Activated CD8-positive, alpha-beta T cell treated with anti-CD3 and anti-CD28 coated beads, Interleukin-2, amount 10 ng/mL, durations not matched to agents 7 days and 5 days (primary cell): ENCODE results near the gene TEKT5. TPM values are rescaled to one million over a fixed set of nuclear protein-coding genes. Genes with fewer than 3 reads are reported as not detected.

Experiments
- ATAC-seq: fragments of 150-1000 bp; cut with Tn5 transposase; one replicate; pipeline ENCODE4 v1.10.0; 2021; ENCODE audit warnings: moderate library complexity
- CTCF ChIA-PET: fragments of 350-600 bp; sonication (Branson Sonifier 250); formaldehyde crosslinking; loops from one replicate; lab custom pipeline; 2021; ENCODE audit warnings: antibody characterized with exemption; lab: Charles Lee
- POLR2A ChIA-PET: fragments of 350-600 bp; sonication (Branson Sonifier 250); formaldehyde crosslinking; loops from one replicate; lab custom pipeline; 2021; ENCODE audit warnings: antibody characterized with exemption; lab: Charles Lee
- DNase-seq: peaks from one replicate; pipeline ENCODE4 v3.0.0-alpha.2; 2020
- H3K27ac Mint-ChIP-seq: one replicate; pipeline ENCODE4 v1.8.0; 2021; ENCODE audit warnings: mild to moderate bottlenecking, mixed read lengths
- H3K27me3 Mint-ChIP-seq: one replicate; pipeline ENCODE4 v1.8.0; 2021; ENCODE audit warnings: low read depth, mixed read lengths
- H3K36me3 Mint-ChIP-seq: one replicate; pipeline ENCODE4 v1.8.0; 2021; ENCODE audit warnings: low read depth, mixed read lengths
- H3K4me1 Mint-ChIP-seq: one replicate; pipeline ENCODE4 v1.8.0; 2021; ENCODE audit warnings: low read depth, mixed read lengths
- H3K4me3 Mint-ChIP-seq: one replicate; pipeline ENCODE4 v1.8.0; 2021; ENCODE audit warnings: mild to moderate bottlenecking, mixed read lengths
- H3K9me3 Mint-ChIP-seq: one replicate; pipeline ENCODE4 v1.8.0; 2022; ENCODE audit warnings: mixed read lengths; ENCODE audit not compliant: insufficient read depth
- total RNA-seq, 2 experiments: library from RNA; stranded (reverse); gene quantifications; one replicate each; pipeline ENCODE4 v1.2.3, GENCODE V29; 2021

The TEKT5 gene
- total RNA-seq, 2 experiments from 2014 or later: not detected

GRCh38 chr16:10729104-10730048, 34.6 kb upstream of the TEKT5 start:
- Mint-ChIP-seq H3K9me3 (no peaks in the 10 kb centered on the region), H3K4me3 (no peak overlapping the region), H3K27me3 (peaks cover 3% of the 10 kb centered on the region), H3K27ac (no peak overlapping the region), H3K4me1 (no peaks in the 10 kb centered on the region), H3K36me3 (no peaks in the 10 kb centered on the region)
- DNase-seq: no peak
- CTCF ChIA-PET: no interaction called here
- POLR2A ChIA-PET: no interaction called here
- no peak for ATAC-seq

GRCh38 chr16:10728003-10728887, 33.5 kb upstream of the TEKT5 start:
- Mint-ChIP-seq H3K9me3 (no peaks in the 10 kb centered on the region), H3K27me3 (peaks cover 3% of the 10 kb centered on the region), H3K36me3 (no peaks in the 10 kb centered on the region), H3K4me1 (no peaks in the 10 kb centered on the region), H3K4me3 (no peak overlapping the region), H3K27ac (no peak overlapping the region)
- DNase-seq: no peak
- POLR2A ChIA-PET: no interaction called here
- ATAC-seq: no peak
- CTCF ChIA-PET: no interaction called here

GRCh38 chr16:10708969-10709368, 14.2 kb upstream of the TEKT5 start:
- DNase-seq (no peak), ATAC-seq (no peak)
- H3K4me3 Mint-ChIP-seq: no peak overlapping the region
- ChIA-PET POLR2A (no interaction called here), CTCF (no interaction called here)
- no peaks in the 10 kb centered on the region for H3K4me1 Mint-ChIP-seq
- no peaks in the 10 kb centered on the region for H3K27me3 Mint-ChIP-seq
- no peaks in the 10 kb centered on the region for H3K9me3 Mint-ChIP-seq
- H3K27ac Mint-ChIP-seq: no peak overlapping the region
- no peaks in the 10 kb centered on the region for H3K36me3 Mint-ChIP-seq

- Mint-ChIP-seq H3K27ac (no peak overlapping the region), H3K36me3 (no peaks in the 10 kb centered on the region), H3K27me3 (no peaks in the 10 kb centered on the region), H3K4me3 (no peak overlapping the region), H3K9me3 (no peaks in the 10 kb centered on the region), H3K4me1 (no peaks in the 10 kb centered on the region)
- no peak for ATAC-seq
- no peak for DNase-seq
- ChIA-PET POLR2A (no interaction called here), CTCF (no interaction called here)
Measured at GRCh38 chr16:10699756-10700155, 5.0 kb upstream of the TEKT5 start.

GRCh38 chr16:10694306-10694705, 424 bp downstream of the TEKT5 start:
- Mint-ChIP-seq H3K27ac (no peak overlapping the region), H3K9me3 (no peaks in the 10 kb centered on the region), H3K4me1 (peaks cover 9% of the 10 kb centered on the region), H3K4me3 (no peak overlapping the region), H3K27me3 (no peaks in the 10 kb centered on the region), H3K36me3 (no peaks in the 10 kb centered on the region)
- ATAC-seq: no peak
- CTCF ChIA-PET: no interaction called here
- POLR2A ChIA-PET: no interaction called here
- no peak for DNase-seq

GRCh38 chr16:10693889-10694288, 841 bp downstream of the TEKT5 start:
- H3K27me3 Mint-ChIP-seq: no peaks in the 10 kb centered on the region
- H3K4me1 Mint-ChIP-seq: peaks cover 9% of the 10 kb centered on the region
- ChIA-PET CTCF (no interaction called here), POLR2A (no interaction called here)
- no peak overlapping the region for H3K4me3 Mint-ChIP-seq
- ATAC-seq (no peak), DNase-seq (no peak)
- H3K36me3 Mint-ChIP-seq: no peaks in the 10 kb centered on the region
- H3K27ac Mint-ChIP-seq: no peak overlapping the region
- H3K9me3 Mint-ChIP-seq: no peaks in the 10 kb centered on the region

- H3K27me3 Mint-ChIP-seq: no peaks in the 10 kb centered on the region
- POLR2A ChIA-PET: no interaction called here
- CTCF ChIA-PET: no interaction called here
- H3K9me3 Mint-ChIP-seq: no peaks in the 10 kb centered on the region
- H3K36me3 Mint-ChIP-seq: no peaks in the 10 kb centered on the region
- H3K4me1 Mint-ChIP-seq: peaks cover 9% of the 10 kb centered on the region
- no peak overlapping the region for H3K27ac Mint-ChIP-seq
- ATAC-seq (no peak), DNase-seq (no peak)
- H3K4me3 Mint-ChIP-seq: no peak overlapping the region
Measured at GRCh38 chr16:10692470-10692869, 2.3 kb downstream of the TEKT5 start.

- no peak overlapping the region for H3K4me3 Mint-ChIP-seq
- H3K4me1 Mint-ChIP-seq: peaks cover 9% of the 10 kb centered on the region
- no peak for ATAC-seq
Measured at GRCh38 chr16:10688726-10689125, 6.0 kb downstream of the TEKT5 start.

GRCh38 chr16:10688291-10688690, 6.4 kb downstream of the TEKT5 start:
- POLR2A ChIA-PET: no interaction called here
- CTCF ChIA-PET: no interaction called here
- Mint-ChIP-seq H3K27ac (no peak overlapping the region), H3K4me1 (peaks cover 9% of the 10 kb centered on the region), H3K4me3 (no peak overlapping the region), H3K36me3 (no peaks in the 10 kb centered on the region), H3K9me3 (no peaks in the 10 kb centered on the region), H3K27me3 (peaks cover 3% of the 10 kb centered on the region)
- no peak for DNase-seq
- ATAC-seq: no peak

More at GRCh38 chr16:10688726-10689125, 6.0 kb downstream of the TEKT5 start:
- CTCF ChIA-PET: no interaction called here
- no peak for DNase-seq
- H3K27ac Mint-ChIP-seq: no peak overlapping the region
- POLR2A ChIA-PET: no interaction called here
- H3K36me3 Mint-ChIP-seq: no peaks in the 10 kb centered on the region
- no peaks in the 10 kb centered on the region for H3K9me3 Mint-ChIP-seq
- peaks cover 3% of the 10 kb centered on the region for H3K27me3 Mint-ChIP-seq

GRCh38 chr16:10685709-10686108, 9.0 kb downstream of the TEKT5 start:
- Mint-ChIP-seq H3K4me3 (no peak overlapping the region), H3K9me3 (no peaks in the 10 kb centered on the region), H3K36me3 (no peaks in the 10 kb centered on the region), H3K27me3 (peaks cover 5% of the 10 kb centered on the region), H3K4me1 (peaks cover 8% of the 10 kb centered on the region), H3K27ac (no peak overlapping the region)
- no peak for DNase-seq
- ChIA-PET CTCF (no interaction called here), POLR2A (no interaction called here)
- no peak for ATAC-seq

- no peaks in the 10 kb centered on the region for H3K4me1 Mint-ChIP-seq
- ATAC-seq (no peak), DNase-seq (no peak)
- no peaks in the 10 kb centered on the region for H3K9me3 Mint-ChIP-seq
- no peaks in the 10 kb centered on the region for H3K36me3 Mint-ChIP-seq
- ChIA-PET POLR2A (no interaction called here), CTCF (no interaction called here)
- H3K27ac Mint-ChIP-seq: no peak overlapping the region
- no peak overlapping the region for H3K4me3 Mint-ChIP-seq
- H3K27me3 Mint-ChIP-seq: peaks cover 5% of the 10 kb centered on the region
Measured at GRCh38 chr16:10684511-10685151, 10.1 kb downstream of the TEKT5 start.

GRCh38 chr16:10683170-10683569, 11.6 kb downstream of the TEKT5 start:
- Mint-ChIP-seq H3K27me3 (peaks cover 5% of the 10 kb centered on the region), H3K4me3 (no peak overlapping the region), H3K27ac (no peak overlapping the region), H3K9me3 (no peaks in the 10 kb centered on the region), H3K36me3 (no peaks in the 10 kb centered on the region), H3K4me1 (no peaks in the 10 kb centered on the region)
- ChIA-PET CTCF (no interaction called here), POLR2A (no interaction called here)
- DNase-seq: no peak
- ATAC-seq: no peak
